Activated CD4-positive, alpha-beta T cell treated with anti-CD3 and anti-CD28 coated beads, Interleukin-2, Interleukin-4, amounts not matched to agents 100 ng/mL and 50 ng/mL, durations not matched to agents 16 hours and 8 hours (primary cell): Measurements from ENCODE around the gene TRIML1.
"Not testable (repeated sequence)": the region's sequence is repeated elsewhere in the genome, so short reads cannot be mapped to it uniquely, and the experiment has no call there.

Experiments used
- DNase-seq: peaks from one replicate; pipeline ENCODE4 v3.0.0-alpha.2; 2020; ENCODE audit warnings: low spot score

TRIML1 gene

GRCh38 chr4:188154668-188155405 is 15.6 kb downstream of the TRIML1 start:
- no peak for DNase-seq

GRCh38 chr4:188158336-188158735 is 19.1 kb downstream of the TRIML1 start:
- DNase-seq: no peak

GRCh38 chr4:188159513-188160226 is 20.4 kb downstream of the TRIML1 start:
- DNase-seq: not testable (repeated sequence)

GRCh38 chr4:188160406-188160805 is 21.2 kb downstream of the TRIML1 start:
- DNase-seq: no peak

GRCh38 chr4:188161167-188161566 is 21.9 kb downstream of the TRIML1 start:
- no peak for DNase-seq

GRCh38 chr4:188162698-188163097 is 23.5 kb downstream of the TRIML1 start:
- DNase-seq: no peak

GRCh38 chr4:188168726-188169373 is 29.6 kb downstream of the TRIML1 start:
- no peak for DNase-seq

- no peak for DNase-seq
These were observed 32.3 kb downstream of the TRIML1 start for GRCh38 chr4:188171551-188171950.

GRCh38 chr4:188175288-188175687 is 36.0 kb downstream of the TRIML1 start:
- DNase-seq: no peak

GRCh38 chr4:188177997-188178675 is 38.9 kb downstream of the TRIML1 start:
- no peak for DNase-seq

GRCh38 chr4:188178806-188179205 is 39.6 kb downstream of the TRIML1 start:
- DNase-seq: no peak

GRCh38 chr4:188187106-188187505 is 47.9 kb downstream of the TRIML1 start:
- DNase-seq: no peak

- DNase-seq: no peak
These were observed 51.2 kb downstream of the TRIML1 start for GRCh38 chr4:188190461-188190860.

- no peak for DNase-seq
These were observed 55.2 kb downstream of the TRIML1 start for GRCh38 chr4:188194421-188194820.

GRCh38 chr4:188195389-188195985 is 56.2 kb downstream of the TRIML1 start:
- no peak for DNase-seq

GRCh38 chr4:188196134-188196735 is 57.0 kb downstream of the TRIML1 start:
- DNase-seq: no peak
